H1 (cell line): ENCODE results near the gene MZF1. TPM values are rescaled to one million over a fixed set of nuclear protein-coding genes. Genes with fewer than 3 reads are reported as not detected.

ENCODE experiments used
- EZH2 ChIP-seq: fragments of 200-600 bp; sonication (generic); IDR thresholded peaks from 2 replicates; pipeline ENCODE4 v1.7.1; 2012; ENCODE audit warnings: low read depth, mild to moderate bottlenecking, moderate library complexity, low read length, inconsistent platforms; ENCODE audit not compliant: severe bottlenecking
- FOSL1 ChIP-seq: IDR thresholded peaks from 2 replicates; pipeline ENCODE4 v1.6.1; 2011; ENCODE audit warnings: mild to moderate bottlenecking, low read depth, low read length, moderate library complexity; ENCODE audit not compliant: insufficient read depth
- GABPA ChIP-seq: IDR thresholded peaks from 2 replicates; pipeline ENCODE4 v1.6.1; 2011; ENCODE audit warnings: mild to moderate bottlenecking, low read length, moderate library complexity, borderline replicate concordance; ENCODE audit not compliant: insufficient read depth
- HDAC2 ChIP-seq, 2 experiments: fragments of 300-600 bp in 1 of 2; sonication (generic) in 1 of 2; IDR thresholded peaks; 2 replicates each; pipeline ENCODE4 v1.6.1; 2011 to 2012; ENCODE audit warnings: low read depth in 2 of 2, low read length in 2 of 2, mild to moderate bottlenecking in 2 of 2, moderate library complexity in 2 of 2, borderline replicate concordance in 1 of 2, inconsistent platforms in 1 of 2
- NANOG ChIP-seq: IDR thresholded peaks from 2 replicates; pipeline ENCODE4 v1.6.1; 2011; ENCODE audit warnings: low read length, low read depth, mild to moderate bottlenecking, inconsistent platforms; ENCODE audit not compliant: insufficient read depth, poor library complexity, severe bottlenecking
- POLR2A ChIP-seq, 2 experiments: IDR thresholded peaks; 1 replicate in 1 of 2; 2 replicates in 1 of 2; pipeline ENCODE4 v1.6.1; 2011; ENCODE audit warnings: low read depth in 2 of 2, low read length in 2 of 2, mild to moderate bottlenecking in 2 of 2; ENCODE audit errors: control extremely low read depth in 1 of 2
- RFX5 ChIP-seq: IDR thresholded peaks from 2 replicates; pipeline ENCODE4 v1.6.1; 2011; ENCODE audit warnings: low read depth, low read length, improper control_type of control experiment, borderline replicate concordance
- SP1 ChIP-seq: IDR thresholded peaks from 2 replicates; pipeline ENCODE4 v1.6.1; 2011; ENCODE audit warnings: low read depth, low read length
- polyA plus RNA-seq, 7 experiments: library from polyadenylated mRNA; depleted of rRNA in 3 of 7; stranded (reverse) in 5 of 7; unstranded in 2 of 7; fragments of >200 nt in 5 of 7; fragments of 200-250 nt in 2 of 7; gene quantifications; 1 replicate in 5 of 7; 2 replicates in 1 of 7; 4 replicates in 1 of 7; pipeline versions ENCODE4 v1.2.1 to v1.2.3, GENCODE V29; 2011 to 2013; ENCODE audit warnings: missing spikeins in 2 of 7, mixed read lengths in 2 of 7
- total RNA-seq: library from RNA; stranded (reverse); fragmentation: NEBNext Ultra II Directional; extraction: Animal tissue kit (Norgen Biotek cat#: 25700); gene quantifications from 2 replicates; pipeline ENCODE4 v1.2.1, GENCODE V29; 2021
- TF ChIP-seq, protein P1 (sequence below): IDR thresholded peaks from 2 replicates; pipeline ENCODE4 v1.6.1; 2011; ENCODE audit warnings: low read length, improper control_type of control experiment
- TF ChIP-seq, protein P2 (sequence below): IDR thresholded peaks from 2 replicates; pipeline ENCODE4 v1.6.1; 2012; ENCODE audit warnings: inconsistent platforms
- TF ChIP-seq, protein P3 (sequence below): IDR thresholded peaks from 2 replicates; pipeline ENCODE4 v1.6.1; 2012; ENCODE audit warnings: inconsistent platforms

The MZF1 gene
- total and polyA plus RNA-seq, 2 of the 8 experiments (the other 6 are each of a cell fraction or from before 2014, with no cell fraction given), result 15.2 to 25.0 TPM

DNA sequence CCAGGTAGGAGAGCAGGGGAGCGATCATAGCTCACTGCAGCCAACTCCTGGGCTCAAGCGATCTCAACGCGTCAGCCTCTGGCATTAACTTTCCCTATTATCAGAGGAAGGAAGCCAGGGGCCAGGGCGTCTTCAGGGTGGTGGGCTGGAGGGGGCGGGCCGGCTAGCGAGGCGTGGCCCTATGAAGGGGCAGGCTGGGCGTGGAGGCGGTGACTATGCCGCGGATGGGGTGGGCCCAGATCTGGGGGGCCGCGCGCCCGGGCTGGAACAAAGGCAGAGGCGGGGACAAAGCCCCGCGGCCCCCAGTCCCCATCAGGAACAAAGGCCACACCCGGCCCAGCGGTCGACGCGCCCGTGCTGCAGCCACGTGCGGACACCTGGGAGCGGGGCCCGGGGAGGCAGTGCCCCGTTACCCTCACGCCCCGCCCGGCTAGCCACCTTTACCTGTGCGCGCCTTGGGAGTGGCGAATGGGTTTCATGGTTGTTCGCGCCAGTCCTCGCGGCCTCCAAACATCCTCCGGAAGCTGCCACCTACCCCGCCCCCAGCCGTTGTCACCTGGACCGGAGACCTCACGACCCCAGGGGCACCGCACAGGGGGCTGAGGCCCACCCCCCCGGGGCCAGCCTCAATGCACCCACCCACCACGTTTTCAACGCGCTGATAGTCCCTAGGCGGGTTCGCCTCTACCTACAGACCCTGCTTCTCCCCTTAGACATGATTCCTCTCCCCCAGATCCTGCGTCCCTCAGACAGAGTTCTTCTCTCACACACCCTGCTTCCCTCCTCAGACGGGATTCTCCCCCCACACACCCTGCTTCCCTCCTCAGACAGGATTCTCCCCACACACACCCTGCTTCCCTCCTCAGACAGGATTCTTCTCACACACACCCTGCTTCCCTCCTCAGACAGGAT is 34.6 kb downstream of the MZF1 start (continued):
- TF ChIP-seq, protein P1, sequence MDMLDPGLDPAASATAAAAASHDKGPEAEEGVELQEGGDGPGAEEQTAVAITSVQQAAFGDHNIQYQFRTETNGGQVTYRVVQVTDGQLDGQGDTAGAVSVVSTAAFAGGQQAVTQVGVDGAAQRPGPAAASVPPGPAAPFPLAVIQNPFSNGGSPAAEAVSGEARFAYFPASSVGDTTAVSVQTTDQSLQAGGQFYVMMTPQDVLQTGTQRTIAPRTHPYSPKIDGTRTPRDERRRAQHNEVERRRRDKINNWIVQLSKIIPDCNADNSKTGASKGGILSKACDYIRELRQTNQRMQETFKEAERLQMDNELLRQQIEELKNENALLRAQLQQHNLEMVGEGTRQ, result 0 out of 2 replicates have a peak, but pooled peaks have one; percentile 29
- TF ChIP-seq HDAC2 (IDR thresholded peaks at IDR 0.05; ENCODE audit: borderline replicate concordance in 1 of 2, low read depth in 2 of 2, low read length in 2 of 2) (no peak), RFX5 (no peak), POLR2A (IDR thresholded peaks at IDR 0.05; ENCODE audit: control extremely low read depth in 1 of 2, low read depth in 2 of 2, low read length in 2 of 2) (peak; percentile 78 to 89), FOSL1 (no peak), NANOG (no peak), SP1 (peak; percentile 62; the same call in 1 of the 2 replicates), GABPA (no peak), EZH2 (no peak)
- TF ChIP-seq, protein P2, sequence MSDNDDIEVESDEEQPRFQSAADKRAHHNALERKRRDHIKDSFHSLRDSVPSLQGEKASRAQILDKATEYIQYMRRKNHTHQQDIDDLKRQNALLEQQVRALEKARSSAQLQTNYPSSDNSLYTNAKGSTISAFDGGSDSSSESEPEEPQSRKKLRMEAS, result peak; percentile 99
- TF ChIP-seq, protein P3, sequence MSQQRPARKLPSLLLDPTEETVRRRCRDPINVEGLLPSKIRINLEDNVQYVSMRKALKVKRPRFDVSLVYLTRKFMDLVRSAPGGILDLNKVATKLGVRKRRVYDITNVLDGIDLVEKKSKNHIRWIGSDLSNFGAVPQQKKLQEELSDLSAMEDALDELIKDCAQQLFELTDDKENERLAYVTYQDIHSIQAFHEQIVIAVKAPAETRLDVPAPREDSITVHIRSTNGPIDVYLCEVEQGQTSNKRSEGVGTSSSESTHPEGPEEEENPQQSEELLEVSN, result peak; percentile 96
